ENCODE data around the gene IL17RD. TPM values are rescaled to one million over a fixed set of nuclear protein-coding genes. Genes with fewer than 3 reads are reported as not detected.
A peak's percentile ranks its signal among the peaks of the same experiment; 100 is the strongest.
"Not testable (repeated sequence)": the region's sequence is repeated elsewhere in the genome, so short reads cannot be mapped to it uniquely, and the experiment has no call there.

IL17RD gene
- total RNA-seq, 1 donor from 2014 or later, result 47.4 TPM

DNA sequence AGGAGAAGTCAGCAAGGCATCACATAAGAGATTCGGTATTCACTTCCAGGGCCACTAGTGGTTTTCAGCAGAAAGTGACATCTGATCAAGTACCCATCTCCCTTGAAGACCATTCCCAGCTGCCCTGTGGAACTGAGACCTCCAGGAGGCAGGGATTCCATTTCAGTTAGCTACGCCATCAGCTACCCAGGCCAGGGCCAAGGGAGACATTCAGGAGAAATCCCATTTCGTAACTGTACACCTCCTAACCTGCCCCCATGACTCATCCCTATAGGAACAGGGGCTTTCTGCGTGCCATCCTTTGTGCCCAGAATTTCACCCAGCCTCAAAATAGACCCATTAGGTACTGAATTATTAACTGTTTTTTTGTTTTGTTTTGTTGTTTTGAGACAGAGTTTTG, 79.9 kb downstream of the IL17RD start:
- Mint-ChIP-seq H3K4me1 (ENCODE audit: unreplicated experiment) (peaks cover 15% of the 10 kb centered on the region), H3K4me3 (no peak overlapping the region), H3K27me3 (peaks cover 8% of the 10 kb centered on the region), H3K9me3 (no peaks in the 10 kb centered on the region), H3K27ac (no peak overlapping the region), H3K36me3 (no peaks in the 10 kb centered on the region)
- TF ChIP-seq CTCF (conservative IDR thresholded peaks at IDR 0.05), result no peak
- no peak for DNase-seq (ENCODE audit: extremely low spot score, unreplicated experiment)

GRCh38 chr3:57083266-57083995, 81.7 kb downstream of the IL17RD start:
- not testable (repeated sequence) for H3K4me3 Mint-ChIP-seq; H3K9me3 Mint-ChIP-seq; H3K27ac Mint-ChIP-seq; H3K27me3 Mint-ChIP-seq; DNase-seq (ENCODE audit: extremely low spot score, unreplicated experiment); H3K36me3 Mint-ChIP-seq
- H3K4me1 Mint-ChIP-seq (ENCODE audit: unreplicated experiment), result peaks cover 15% of the 10 kb centered on the region

DNA sequence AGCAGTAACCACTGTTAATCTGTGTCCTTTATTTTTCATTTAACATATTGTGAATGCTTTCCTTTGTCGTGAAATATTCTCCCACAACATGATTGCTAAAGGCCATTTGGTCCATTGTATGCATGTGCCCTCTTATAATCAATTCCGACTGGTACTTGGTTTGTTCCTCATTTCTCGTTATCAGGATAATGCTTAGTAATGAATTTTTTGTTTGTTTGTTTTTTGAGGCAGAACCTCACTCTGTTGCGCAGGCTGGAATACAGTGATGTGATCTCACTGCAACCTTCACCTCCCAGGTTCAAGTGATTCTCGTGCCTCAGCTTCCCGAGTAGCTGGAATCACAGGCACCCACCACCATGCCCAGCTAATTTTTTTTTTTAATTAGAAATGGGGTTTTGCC, 82.7 kb downstream of the IL17RD start:
- Mint-ChIP-seq H3K4me3 (no peak overlapping the region), H3K27me3 (peaks cover 16% of the 10 kb centered on the region), H3K27ac (no peak overlapping the region), H3K36me3 (no peaks in the 10 kb centered on the region), H3K9me3 (no peaks in the 10 kb centered on the region), H3K4me1 (ENCODE audit: unreplicated experiment) (peaks cover 22% of the 10 kb centered on the region)
- DNase-seq (ENCODE audit: extremely low spot score, unreplicated experiment), result no peak
- TF ChIP-seq CTCF (conservative IDR thresholded peaks at IDR 0.05), result no peak

- TF ChIP-seq CTCF (conservative IDR thresholded peaks at IDR 0.05), result no peak
- H3K27me3 Mint-ChIP-seq, result peaks cover 24% of the 10 kb centered on the region
- peaks cover 12% of the 10 kb centered on the region for H3K4me1 Mint-ChIP-seq (ENCODE audit: unreplicated experiment)
- no peak overlapping the region for H3K27ac Mint-ChIP-seq
- H3K36me3 Mint-ChIP-seq, result no peaks in the 10 kb centered on the region
- no peaks in the 10 kb centered on the region for H3K9me3 Mint-ChIP-seq
- DNase-seq (ENCODE audit: extremely low spot score, unreplicated experiment), result no peak
- H3K4me3 Mint-ChIP-seq, result no peak overlapping the region
These were observed 84.0 kb downstream of the IL17RD start for GRCh38 chr3:57081173-57081572.

DNA sequence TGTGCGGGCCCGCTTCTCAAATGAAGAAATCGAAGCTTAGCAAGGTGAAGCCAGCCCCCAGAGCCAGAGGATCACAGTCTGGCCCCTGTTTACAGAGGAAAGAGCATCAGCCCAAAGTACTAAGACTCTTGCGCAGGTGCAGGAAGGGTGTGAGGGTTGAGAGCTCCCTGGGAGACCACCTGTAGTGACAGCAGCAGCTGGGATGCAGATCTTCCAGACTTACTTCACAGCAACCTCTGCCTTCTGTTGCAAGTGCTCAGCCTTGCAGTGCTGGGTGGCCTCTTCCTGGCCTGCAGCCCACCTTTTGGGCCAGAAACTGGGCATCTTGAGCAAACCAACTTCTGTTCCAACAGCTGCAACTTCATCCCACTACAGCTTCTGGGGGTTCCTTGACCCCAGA, 85.0 kb downstream of the IL17RD start:
- Mint-ChIP-seq H3K4me3 (peak overlapping the region; percentile 81), H3K36me3 (no peaks in the 10 kb centered on the region), H3K9me3 (no peaks in the 10 kb centered on the region), H3K27ac (no peak overlapping the region), H3K27me3 (peaks cover 24% of the 10 kb centered on the region), H3K4me1 (ENCODE audit: unreplicated experiment) (peaks cover 9% of the 10 kb centered on the region)
- no peak for TF ChIP-seq CTCF (conservative IDR thresholded peaks at IDR 0.05)
- DNase-seq (ENCODE audit: extremely low spot score, unreplicated experiment), result no peak

GRCh38 chr3:57079474-57079831, 85.7 kb downstream of the IL17RD start:
- Mint-ChIP-seq H3K36me3 (peaks cover 3% of the 10 kb centered on the region), H3K9me3 (no peaks in the 10 kb centered on the region), H3K4me3 (peak overlapping the region; percentile 81), H3K27ac (no peak overlapping the region), H3K4me1 (ENCODE audit: unreplicated experiment) (peaks cover 9% of the 10 kb centered on the region), H3K27me3 (peaks cover 24% of the 10 kb centered on the region)
- TF ChIP-seq CTCF (conservative IDR thresholded peaks at IDR 0.05), result no peak
- DNase-seq (ENCODE audit: extremely low spot score, unreplicated experiment), result peak; percentile 71

Measured in type B pancreatic cell (in vitro differentiated cells).